ENCODE data around the gene RANBP9. TPM values are rescaled to one million over a fixed set of nuclear protein-coding genes. Genes with fewer than 3 reads are reported as not detected.

Gene RANBP9
- total and polyA plus RNA-seq, 9 of the 15 experiments (the other 6 are each of a cell fraction or from before 2014, with no cell fraction given): 27.5 to 130 (median 61.5) TPM

GRCh38 chr6:13614926-13615791 is 96.5 kb downstream of the RANBP9 start, which contains the start of gene NOL7 (continued):
- TF ChIP-seq ZBTB2 (IDR thresholded peaks at IDR 0.05) (peak; percentile 97), ZNF639 (CRISPR knock-in tag; conservative IDR thresholded peaks at IDR 0.05 in 1 of 2, IDR thresholded peaks at IDR 0.05 in 1 of 2) (peak in 1 of 2 experiments; percentile 99; a peak in 2 of 4 replicates), EHMT2 (IDR thresholded peaks at IDR 0.05) (peak; percentile 63; the same call in 1 of the 2 replicates), ETV1 (tag; conservative IDR thresholded peaks at IDR 0.05; ENCODE audit: low read depth) (no peak; the same call in none of the 2 replicates), ZNF274 (IDR thresholded peaks at IDR 0.05; ENCODE audit: borderline replicate concordance, low read depth, low read length) (no peak), NCOA2 (IDR thresholded peaks at IDR 0.05; ENCODE audit: partially characterized antibody in 2 of 2) (no peak), CTCF (IDR thresholded peaks at IDR 0.05 in 2 of 3, conservative IDR thresholded peaks at IDR 0.05 in 1 of 3; ENCODE audit: insufficient read depth in 2 of 3, low read depth in 1 of 3, low read length in 3 of 3) (peak; percentile 84 to 93 (median 89)), BHLHE40 (IDR thresholded peaks at IDR 0.05; ENCODE audit: low read length) (peak; percentile 52), KDM4B (IDR thresholded peaks at IDR 0.05; ENCODE audit: borderline replicate concordance in 2 of 2, low read depth in 1 of 2) (peak in 1 of 2 experiments; percentile 94; a peak in 1 of 4 replicates), HMBOX1 (IDR thresholded peaks at IDR 0.05) (no peak), ZNF263 (CRISPR knock-in tag; IDR thresholded peaks at IDR 0.05; ENCODE audit: borderline replicate concordance) (peak; percentile 87), PATZ1 (CRISPR knock-in tag; IDR thresholded peaks at IDR 0.05; ENCODE audit: borderline replicate concordance) (no peak), LEF1 (IDR thresholded peaks at IDR 0.05) (no peak), HMGN3 (IDR thresholded peaks at IDR 0.05; ENCODE audit: borderline replicate concordance, extremely low read depth, insufficient read length, low read depth, low read length) (peak; percentile 63), ZNF133 (CRISPR knock-in tag; IDR thresholded peaks at IDR 0.05) (no peak), RCOR1 (IDR thresholded peaks at IDR 0.05; ENCODE audit: borderline replicate concordance in 1 of 2, low read depth in 2 of 2, low read length in 2 of 2) (peak in 1 of 2 experiments; percentile 66; a peak in 3 of 4 replicates), LARP7 (IDR thresholded peaks at IDR 0.05) (no peak), PURB (CRISPR knock-in tag; IDR thresholded peaks at IDR 0.05; ENCODE audit: low read depth) (no peak)

Measured in K562 (cell line).